GM10266 (cell line): ENCODE results near the gene GLIPR1L2.

ENCODE experiments used
- DNase-seq: peaks from one replicate; pipeline ENCODE4 v3.0.0; 2012; ENCODE audit errors: extremely low spot score
- CTCF ChIP-seq: IDR thresholded peaks from 2 replicates; pipeline ENCODE4 v1.5.1; 2012; ENCODE audit warnings: mild to moderate bottlenecking, low read depth; ENCODE audit not compliant: control insufficient read depth, insufficient read depth; ENCODE audit errors: missing control alignments

The GLIPR1L2 gene

GRCh38 chr12:75477137-75477536, 86.2 kb downstream of the GLIPR1L2 start:
- no peak for TF ChIP-seq CTCF
- no peak for DNase-seq

GRCh38 chr12:75478116-75478794, 87.4 kb downstream of the GLIPR1L2 start:
- TF ChIP-seq CTCF = no peak
- no peak for DNase-seq

DNA sequence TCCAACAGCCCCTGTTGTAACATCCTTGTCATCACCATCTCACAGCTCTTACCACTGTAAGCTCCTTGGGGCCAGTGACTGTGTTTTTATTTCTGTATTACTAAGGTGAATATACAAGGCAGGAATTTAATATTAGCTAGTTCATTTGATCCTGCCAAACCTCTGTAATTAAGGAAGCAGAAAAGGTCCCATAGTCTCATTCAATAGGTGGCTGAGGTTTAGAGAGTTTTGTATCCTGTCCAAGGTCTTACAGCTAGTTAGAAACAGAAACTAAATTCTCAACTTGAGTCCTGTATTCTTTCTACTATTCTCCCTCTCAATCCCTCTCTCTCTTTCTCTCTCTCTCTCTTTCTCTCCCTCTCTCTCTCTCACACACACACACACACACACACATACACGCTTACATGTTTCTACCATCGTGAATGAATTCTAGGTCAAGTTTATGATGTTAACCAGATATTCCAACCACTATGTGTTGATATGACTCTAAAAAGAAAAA, 89.1 kb downstream of the GLIPR1L2 start:
- DNase-seq = no peak
- no peak for TF ChIP-seq CTCF

DNA sequence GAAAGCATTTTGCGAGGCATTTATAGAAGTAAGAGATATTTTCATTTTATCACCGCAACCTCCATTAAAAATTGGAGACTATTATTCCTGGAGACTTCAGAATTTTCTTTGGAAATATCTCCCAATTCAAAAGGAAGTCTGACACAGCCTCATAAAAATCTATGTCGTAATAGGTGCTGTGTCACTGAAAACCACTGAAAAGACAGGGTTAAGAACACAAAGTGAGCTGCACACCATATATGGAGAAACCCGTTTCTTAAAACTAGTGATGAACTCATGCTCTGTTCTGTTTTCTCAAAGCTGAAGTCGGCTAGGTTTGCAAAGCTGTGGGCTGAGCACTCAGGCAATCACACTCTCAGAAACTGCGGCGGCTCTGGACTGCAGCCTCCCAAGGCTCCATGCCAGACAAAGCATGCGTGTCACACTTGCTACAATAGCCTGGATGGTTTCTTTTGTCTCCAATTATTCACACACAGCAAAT, 89.6 kb downstream of the GLIPR1L2 start, which contains the start of gene GLIPR1:
TSS of gene GLIPR1 (plus strand) at position 287 of the 481 bp plus-strand sequence. CDS start at position 413, 126 bp downstream.
- no peak for TF ChIP-seq CTCF
- DNase-seq = peak; percentile 65

DNA sequence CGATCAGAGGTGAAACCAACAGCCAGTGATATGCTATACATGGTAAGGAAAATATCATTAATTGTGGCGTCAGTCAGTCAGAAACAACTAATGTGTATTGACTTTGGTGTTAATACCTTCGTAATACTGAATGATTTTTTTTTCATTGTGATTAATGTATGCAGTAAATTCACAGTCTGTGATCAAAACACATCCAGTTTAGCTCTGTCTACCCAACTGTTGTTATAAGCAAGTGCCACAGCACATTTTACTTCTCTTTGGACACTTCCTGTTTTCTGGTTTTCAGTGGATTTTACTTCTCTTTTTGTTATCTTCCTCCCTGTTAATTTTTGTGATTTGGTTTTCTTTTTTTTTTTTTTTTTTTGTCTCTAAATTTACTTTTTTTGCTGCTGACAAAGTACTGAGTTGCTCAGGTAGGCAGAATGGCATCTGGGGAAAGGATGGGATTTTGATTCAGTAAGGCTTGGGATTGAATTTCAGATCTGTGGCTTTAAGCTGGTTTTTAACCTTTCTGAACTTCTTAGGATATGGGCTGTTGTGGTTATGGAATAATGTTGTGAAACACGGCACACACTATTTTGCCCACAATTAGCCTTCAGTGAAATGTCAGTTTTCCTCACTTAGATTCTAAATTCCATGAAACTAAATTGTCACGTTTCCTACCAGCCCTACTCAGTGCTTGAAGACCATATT, 90.3 kb downstream of the GLIPR1L2 start:
- TF ChIP-seq CTCF = no peak
- no peak for DNase-seq

GRCh38 chr12:75481774-75482173, 90.9 kb downstream of the GLIPR1L2 start:
- no peak for TF ChIP-seq CTCF
- no peak for DNase-seq
